OCI-LY7 (cell line): ENCODE results near the gene GAGE12E. TPM values are rescaled to one million over a fixed set of nuclear protein-coding genes. Genes with fewer than 3 reads are reported as not detected.
"Not testable (repeated sequence)": the region's sequence is repeated elsewhere in the genome, so short reads cannot be mapped to it uniquely, and the experiment has no call there.

Experiments used
- Bru-seq: library from RNA; stranded (reverse); fragments of 400-500 nt; gene quantifications from one replicate; lab custom pipeline; 2021; lab: Mats Ljungman, UMichigan
- BruChase-seq, 2 experiments: library from RNA; stranded (reverse); fragments of 400-500 nt; gene quantifications; one replicate each; lab custom pipeline; 2021; lab: Mats Ljungman, UMichigan
- BruUV-seq: library from RNA; stranded (reverse); fragments of 400-500 nt; replicated peaks from 2 replicates; lab custom pipeline; 2021; lab: Mats Ljungman, UMichigan
- CTCF ChIA-PET: fragments of 300-600 bp; sonication (Branson Sonifier 250); formaldehyde crosslinking; loops from one replicate; lab custom pipeline; 2022; ENCODE audit warnings: antibody characterized with exemption; ENCODE audit not compliant: unreplicated experiment; lab: Charles Lee
- POLR2A ChIA-PET: fragments of 300-600 bp; sonication (Branson Sonifier 250); formaldehyde crosslinking; loops from one replicate; lab custom pipeline; 2022; ENCODE audit warnings: antibody characterized with exemption; lab: Charles Lee
- DNase-seq: peaks from one replicate; pipeline ENCODE4 v3.0.0-alpha.2; 2015; ENCODE audit warnings: low spot score
- H2AFZ ChIP-seq: fragments of 200-600 bp; sonication (generic), shearing (Covaris generic); 2 replicates; pipeline ENCODE4 v1.6.1; 2014; ENCODE audit warnings: mild to moderate bottlenecking, antibody characterized with exemption, low read length, moderate library complexity
- H3K27ac ChIP-seq: fragments of 200-600 bp; sonication (generic); 2 replicates; pipeline ENCODE4 v1.5.1; 2014; ENCODE audit warnings: mixed run types, low read depth, mild to moderate bottlenecking, moderate library complexity, low read length, inconsistent platforms; ENCODE audit not compliant: poor library complexity, severe bottlenecking
- H3K36me3 ChIP-seq: fragments of 200-600 bp; sonication (generic); 2 replicates; pipeline ENCODE4 v1.6.1; 2014; ENCODE audit warnings: mild to moderate bottlenecking, antibody characterized with exemption, low read length, moderate library complexity, mixed read lengths; ENCODE audit not compliant: insufficient read depth
- H3K4me1 ChIP-seq: fragments of 200-600 bp; sonication (generic); 2 replicates; pipeline ENCODE4 v1.5.1; 2014; ENCODE audit warnings: mild to moderate bottlenecking, low read length; ENCODE audit not compliant: insufficient read depth, poor library complexity, severe bottlenecking
- H3K4me2 ChIP-seq: fragments of 200-600 bp; sonication (generic); 2 replicates; pipeline ENCODE4 v1.6.1; 2014; ENCODE audit warnings: mild to moderate bottlenecking, low read length
- H3K4me3 ChIP-seq: fragments of 200-600 bp; sonication (generic); 2 replicates; pipeline ENCODE4 v1.5.1; 2014; ENCODE audit warnings: mild to moderate bottlenecking, low read depth, low read length; ENCODE audit not compliant: poor library complexity, severe bottlenecking
- H3K79me2 ChIP-seq: fragments of 200-600 bp; sonication (generic); 2 replicates; pipeline ENCODE4 v1.6.1; 2016; ENCODE audit warnings: low read depth, mild to moderate bottlenecking, low read length, moderate library complexity, mixed read lengths; ENCODE audit not compliant: insufficient read depth
- H3K9me2 ChIP-seq: fragments of 200-600 bp; sonication (generic); 2 replicates; pipeline ENCODE4 v1.6.1; 2016; ENCODE audit warnings: mild to moderate bottlenecking, low read length, mixed read lengths; ENCODE audit not compliant: insufficient read depth
- H3K9me3 ChIP-seq: fragments of 200-600 bp; sonication (generic); 2 replicates; pipeline ENCODE4 v1.6.1; 2014; ENCODE audit warnings: mild to moderate bottlenecking, mixed run types, low read length, mixed read lengths
- H4K20me1 ChIP-seq: fragments of 200-600 bp; sonication (generic); 2 replicates; pipeline ENCODE4 v1.6.1; 2014; ENCODE audit warnings: mild to moderate bottlenecking, antibody characterized with exemption, low read length, moderate library complexity, mixed read lengths; ENCODE audit not compliant: insufficient read depth
- intact Hi-C: fragments of 100-400 bp; cut with micrococcal nuclease; formaldehyde crosslinking; loops from one replicate; pipeline ENCODE4 v1.10.0; 2022; ENCODE audit not compliant: unreplicated experiment
- long read RNA-seq: library from polyadenylated mRNA; stranded (forward); transcript quantifications from one replicate; pipeline ENCODE4 v2.0.0, GENCODE V29; 2022
- total RNA-seq, 2 experiments: library from RNA; depleted of rRNA in 1 of 2; stranded (reverse); fragments of >200 nt in 1 of 2; shearing (Covaris generic) in 1 of 2; gene quantifications; 2 replicates each; pipeline ENCODE4 v1.2.3, GENCODE V29; 2014 to 2022

Gene GAGE12E
- not detected in 2 replicates for total RNA-seq (2014; rRNA removed; shearing (Covaris generic))
- not detected in 2 replicates for total RNA-seq (2022)
- not detected for Bru-seq, nascent RNA
- not detected for BruChase-seq, experiment 1, labeled RNA remaining after a 6-hour chase
- BruChase-seq, experiment 2, labeled RNA remaining after a 2-hour chase = not detected
- long read RNA-seq = 0 reads

GRCh38 chrX:49550989-49551388 lies at the start of gene GAGE12E:
GAGE12E (plus strand) TSS chrX:49551289; CDS start chrX:49552444, 1,155 bp downstream.
- intact Hi-C loops, H3K79me2 ChIP-seq, DNase-seq, H3K9me2 ChIP-seq, H3K9me3 ChIP-seq, H3K27ac ChIP-seq, POLR2A ChIA-PET, CTCF ChIA-PET, H3K4me2 ChIP-seq, H3K4me3 ChIP-seq, H2AFZ ChIP-seq, BruUV-seq, H3K4me1 ChIP-seq, H3K36me3 ChIP-seq, H4K20me1 ChIP-seq: not testable (repeated sequence)

- H3K79me2 ChIP-seq, H3K4me1 ChIP-seq, H4K20me1 ChIP-seq, intact Hi-C loops, H3K27ac ChIP-seq, H3K4me2 ChIP-seq, H3K9me2 ChIP-seq, BruUV-seq, CTCF ChIA-PET, H3K4me3 ChIP-seq, H3K9me3 ChIP-seq, H2AFZ ChIP-seq, H3K36me3 ChIP-seq, DNase-seq, POLR2A ChIA-PET: not testable (repeated sequence)
Measured at GRCh38 chrX:49531877-49532276, 19.2 kb upstream of the GAGE12E start, which contains the start of gene GAGE12C. GAGE12C (plus strand) TSS chrX:49532177; CDS start chrX:49533332, 1,155 bp downstream.

GRCh38 chrX:49541433-49541832 lies 9.7 kb upstream of the GAGE12E start, which contains the start of gene GAGE12D:
GAGE12D (plus strand) TSS chrX:49541733; CDS start chrX:49542888, 1,155 bp downstream.
- DNase-seq, H3K9me3 ChIP-seq, intact Hi-C loops, H2AFZ ChIP-seq, H3K4me2 ChIP-seq, H3K36me3 ChIP-seq, BruUV-seq, H3K4me3 ChIP-seq, H3K79me2 ChIP-seq, CTCF ChIA-PET, H4K20me1 ChIP-seq, H3K27ac ChIP-seq, POLR2A ChIA-PET, H3K9me2 ChIP-seq, H3K4me1 ChIP-seq: not testable (repeated sequence)

GRCh38 chrX:49560542-49560941 lies 9.5 kb downstream of the GAGE12E start, which contains the start of gene GAGE12F:
GAGE12F (plus strand) TSS chrX:49560842; CDS start chrX:49561997, 1,155 bp downstream.
- POLR2A ChIA-PET, H2AFZ ChIP-seq, CTCF ChIA-PET, intact Hi-C loops, H3K4me1 ChIP-seq, H3K36me3 ChIP-seq, H3K4me3 ChIP-seq, H4K20me1 ChIP-seq, H3K9me3 ChIP-seq, H3K9me2 ChIP-seq, H3K27ac ChIP-seq, DNase-seq, H3K79me2 ChIP-seq, BruUV-seq, H3K4me2 ChIP-seq: not testable (repeated sequence)

- CTCF ChIA-PET = not testable (repeated sequence)
Measured at GRCh38 chrX:49568728-49569127, 17.6 kb downstream of the GAGE12E start.

GRCh38 chrX:49569152-49569551 lies 18.1 kb downstream of the GAGE12E start:
- H2AFZ ChIP-seq, intact Hi-C loops, H4K20me1 ChIP-seq, CTCF ChIA-PET, POLR2A ChIA-PET, H3K4me1 ChIP-seq, H3K79me2 ChIP-seq, BruUV-seq, H3K4me2 ChIP-seq, H3K4me3 ChIP-seq, H3K9me3 ChIP-seq, H3K27ac ChIP-seq, H3K9me2 ChIP-seq, H3K36me3 ChIP-seq, DNase-seq: not testable (repeated sequence)

More at GRCh38 chrX:49568728-49569127, 17.6 kb downstream of the GAGE12E start:
- POLR2A ChIA-PET, H4K20me1 ChIP-seq, H3K9me2 ChIP-seq, H3K4me3 ChIP-seq, H3K4me2 ChIP-seq, H3K4me1 ChIP-seq, DNase-seq, H3K36me3 ChIP-seq, H3K79me2 ChIP-seq, H3K27ac ChIP-seq, BruUV-seq, intact Hi-C loops, H3K9me3 ChIP-seq, H2AFZ ChIP-seq: not testable (repeated sequence)
